Measurements from ENCODE around the gene GLG1.
A peak's percentile ranks its signal among the peaks of the same experiment; 100 is the strongest.

The GLG1 gene

DNA sequence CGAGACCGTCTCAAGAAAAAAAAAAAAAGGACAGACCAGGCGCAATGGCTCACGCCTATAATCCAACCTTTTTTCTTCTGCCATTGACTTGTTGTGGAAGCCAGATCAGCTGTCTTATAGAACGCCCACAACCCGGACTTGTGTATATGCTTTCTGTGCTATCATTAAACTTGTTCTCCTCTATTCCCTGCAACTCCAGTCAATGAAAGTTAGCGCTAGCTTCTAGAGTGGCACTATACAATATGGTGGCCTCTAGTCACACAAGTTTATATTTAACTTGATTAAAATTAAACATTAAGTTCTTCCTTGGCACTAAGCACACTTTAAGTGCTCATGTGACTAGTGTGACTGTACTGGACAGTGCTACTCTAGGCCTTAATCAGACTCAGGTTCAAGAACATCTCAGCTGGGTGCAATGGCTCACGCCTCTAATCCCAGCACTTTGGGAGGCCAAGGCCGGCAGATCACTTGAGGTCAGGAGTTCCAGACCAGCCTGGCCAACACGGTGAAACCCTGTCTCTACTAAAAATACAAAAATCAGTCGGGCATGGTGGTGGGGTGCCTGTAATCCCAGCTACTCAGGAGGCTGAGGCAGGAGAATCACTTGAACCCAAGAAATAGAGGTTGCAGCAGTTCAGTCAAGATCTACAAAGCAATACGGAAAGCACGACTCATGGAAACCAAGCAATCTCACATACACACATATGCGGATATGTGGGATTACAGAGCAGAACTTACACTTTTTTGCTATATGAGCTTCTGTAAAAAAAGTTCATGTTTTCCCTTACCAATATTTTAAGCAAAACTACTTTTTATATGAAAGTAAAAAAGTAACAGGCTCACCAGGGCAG is 18.8 kb upstream of the GLG1 start:
- TF ChIP-seq GATA2 (IDR thresholded peaks at IDR 0.05; ENCODE audit: low read depth, low read length) (no peak), GATA3 (IDR thresholded peaks at IDR 0.05; ENCODE audit: low read depth, low read length) (no peak)

DNA sequence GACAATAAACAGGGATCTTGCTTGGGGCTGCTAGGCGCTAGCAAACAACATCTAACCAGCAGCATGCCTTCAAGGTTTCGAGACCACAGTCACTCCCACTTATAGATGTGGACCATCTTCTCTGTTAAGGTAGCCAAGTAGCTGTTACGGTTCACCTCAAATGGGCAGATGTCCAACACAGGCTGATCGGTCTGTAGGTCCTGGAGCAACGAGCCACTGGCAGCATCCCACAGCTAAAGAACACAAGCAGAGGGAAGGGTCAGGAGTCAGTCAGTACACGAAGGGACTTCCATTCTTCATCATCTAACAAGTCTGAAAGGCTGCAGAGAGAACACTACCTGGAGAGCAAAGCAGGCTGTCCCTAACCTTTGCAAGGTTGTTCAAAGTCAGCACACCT is 16.9 kb upstream of the GLG1 start:
- TF ChIP-seq GATA3 (IDR thresholded peaks at IDR 0.05; ENCODE audit: low read depth, low read length): no peak
- TF ChIP-seq GATA2 (IDR thresholded peaks at IDR 0.05; ENCODE audit: low read depth, low read length): no peak

DNA sequence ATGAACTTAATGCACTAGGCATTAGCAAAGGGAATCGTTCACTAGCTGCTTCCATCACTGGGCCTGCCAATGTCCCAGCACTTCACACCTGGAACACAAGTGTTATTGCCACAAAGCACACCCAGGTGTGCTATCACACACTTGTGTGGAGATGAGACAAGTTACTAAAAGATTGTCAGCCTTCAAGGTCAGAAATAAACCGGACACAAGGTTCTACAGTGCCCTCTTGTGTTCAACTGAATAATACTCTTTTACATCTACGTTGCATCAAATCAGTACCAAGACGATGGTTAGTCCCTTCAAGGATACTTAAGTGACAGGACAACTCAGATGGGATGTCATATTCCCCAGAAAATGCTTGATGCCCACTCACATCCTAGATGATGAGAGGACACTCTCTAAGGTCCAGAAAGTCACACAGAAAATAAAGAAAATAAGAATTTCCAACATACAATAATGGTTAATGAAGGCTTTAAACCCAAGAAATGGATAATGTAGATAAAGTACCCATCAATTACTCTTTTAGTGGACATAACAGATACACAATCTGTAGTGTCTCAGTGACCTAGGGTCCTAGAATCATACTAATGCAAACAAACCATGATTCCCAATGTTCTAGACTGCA is 16.4 kb upstream of the GLG1 start:
- no peak for TF ChIP-seq GATA3 (IDR thresholded peaks at IDR 0.05; ENCODE audit: low read depth, low read length)
- no peak for TF ChIP-seq GATA2 (IDR thresholded peaks at IDR 0.05; ENCODE audit: low read depth, low read length)

GRCh38 chr16:74622005-74622404 is 15.1 kb upstream of the GLG1 start:
- TF ChIP-seq GATA3 (IDR thresholded peaks at IDR 0.05; ENCODE audit: low read depth, low read length): no peak
- no peak for TF ChIP-seq GATA2 (IDR thresholded peaks at IDR 0.05; ENCODE audit: low read depth, low read length)

GRCh38 chr16:74617206-74617788 is 10.4 kb upstream of the GLG1 start:
- TF ChIP-seq GATA2 (IDR thresholded peaks at IDR 0.05; ENCODE audit: low read depth, low read length): no peak
- TF ChIP-seq GATA3 (IDR thresholded peaks at IDR 0.05; ENCODE audit: low read depth, low read length): no peak

- TF ChIP-seq GATA2 (IDR thresholded peaks at IDR 0.05; ENCODE audit: low read depth, low read length) (no peak), GATA3 (IDR thresholded peaks at IDR 0.05; ENCODE audit: low read depth, low read length) (no peak)
These were observed 4.8 kb upstream of the GLG1 start for GRCh38 chr16:74611721-74612120.

- peak; percentile 58; the same call in 1 of the 2 replicates for TF ChIP-seq GATA3 (IDR thresholded peaks at IDR 0.05; ENCODE audit: low read depth, low read length)
- peak; percentile 84 for TF ChIP-seq GATA2 (IDR thresholded peaks at IDR 0.05; ENCODE audit: low read depth, low read length)
These were observed 2.0 kb upstream of the GLG1 start for GRCh38 chr16:74608944-74609343.

- no peak for TF ChIP-seq GATA3 (IDR thresholded peaks at IDR 0.05; ENCODE audit: low read depth, low read length)
- no peak for TF ChIP-seq GATA2 (IDR thresholded peaks at IDR 0.05; ENCODE audit: low read depth, low read length)
These were observed 1.5 kb upstream of the GLG1 start for GRCh38 chr16:74608381-74608780.

- TF ChIP-seq GATA3 (IDR thresholded peaks at IDR 0.05; ENCODE audit: low read depth, low read length) (no peak), GATA2 (IDR thresholded peaks at IDR 0.05; ENCODE audit: low read depth, low read length) (no peak)
These were observed 1.0 kb upstream of the GLG1 start for GRCh38 chr16:74607962-74608356.

DNA sequence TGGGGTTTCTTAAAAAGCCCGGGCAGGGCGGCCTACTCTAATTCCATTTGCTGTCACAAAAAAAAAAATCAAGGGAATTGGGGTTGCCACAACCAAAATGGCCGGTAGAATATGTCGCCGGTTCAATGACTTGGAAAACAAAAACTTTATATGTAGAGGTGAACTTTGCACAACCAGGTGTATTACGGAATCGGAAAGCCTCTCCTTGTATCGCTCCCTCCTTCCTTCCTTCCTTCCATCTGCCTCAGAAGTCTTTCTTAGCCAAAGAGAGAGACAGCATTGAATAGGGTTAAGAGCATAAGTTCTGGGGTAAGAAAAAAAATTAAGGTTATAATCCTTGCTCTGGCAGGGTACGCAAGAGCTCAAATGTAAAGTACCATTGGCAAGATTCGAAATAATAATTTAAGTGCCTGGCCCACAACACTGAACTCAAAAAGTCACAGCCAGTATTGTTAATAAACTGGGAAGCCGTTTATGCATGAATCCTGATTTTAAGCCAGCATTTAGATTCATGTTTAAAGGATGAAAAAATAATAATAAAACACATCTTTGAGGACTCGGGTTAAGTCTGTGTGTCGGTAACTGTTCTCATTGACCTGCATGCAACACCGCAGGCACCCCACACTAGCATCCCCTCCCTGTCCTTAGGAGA is 522 bp upstream of the GLG1 start:
- no peak for TF ChIP-seq GATA2 (IDR thresholded peaks at IDR 0.05; ENCODE audit: low read depth, low read length)
- no peak for TF ChIP-seq GATA3 (IDR thresholded peaks at IDR 0.05; ENCODE audit: low read depth, low read length)

GRCh38 chr16:74605746-74606520 is 981 bp downstream of the GLG1 start:
- TF ChIP-seq GATA3 (IDR thresholded peaks at IDR 0.05; ENCODE audit: low read depth, low read length) (no peak), GATA2 (IDR thresholded peaks at IDR 0.05; ENCODE audit: low read depth, low read length) (no peak)

DNA sequence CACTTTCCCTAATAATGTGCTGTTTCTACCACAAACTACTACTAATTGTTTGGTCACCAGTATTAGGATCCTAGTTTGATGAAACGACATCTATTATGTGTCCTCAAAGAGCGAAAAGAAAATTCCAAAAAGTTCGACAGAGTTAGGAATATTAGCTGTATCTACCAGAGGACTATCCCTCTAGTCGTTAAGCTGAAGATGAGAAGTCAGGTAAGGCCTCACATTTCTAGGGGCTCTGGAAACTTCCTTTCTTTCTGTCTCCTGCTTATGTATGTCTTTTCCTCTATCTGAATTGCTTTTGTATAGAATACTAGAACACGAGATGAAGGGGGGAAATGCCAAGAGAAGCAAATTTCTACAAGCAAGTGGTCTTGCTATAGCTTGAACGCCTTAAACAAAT is 1.6 kb downstream of the GLG1 start:
- TF ChIP-seq GATA2 (IDR thresholded peaks at IDR 0.05; ENCODE audit: low read depth, low read length) (no peak), GATA3 (IDR thresholded peaks at IDR 0.05; ENCODE audit: low read depth, low read length) (no peak)

GRCh38 chr16:74603848-74604247 is 3.1 kb downstream of the GLG1 start:
- TF ChIP-seq GATA3 (IDR thresholded peaks at IDR 0.05; ENCODE audit: low read depth, low read length) (no peak), GATA2 (IDR thresholded peaks at IDR 0.05; ENCODE audit: low read depth, low read length) (no peak)
